Measurements from ENCODE around the gene SNAP23.

DNA sequence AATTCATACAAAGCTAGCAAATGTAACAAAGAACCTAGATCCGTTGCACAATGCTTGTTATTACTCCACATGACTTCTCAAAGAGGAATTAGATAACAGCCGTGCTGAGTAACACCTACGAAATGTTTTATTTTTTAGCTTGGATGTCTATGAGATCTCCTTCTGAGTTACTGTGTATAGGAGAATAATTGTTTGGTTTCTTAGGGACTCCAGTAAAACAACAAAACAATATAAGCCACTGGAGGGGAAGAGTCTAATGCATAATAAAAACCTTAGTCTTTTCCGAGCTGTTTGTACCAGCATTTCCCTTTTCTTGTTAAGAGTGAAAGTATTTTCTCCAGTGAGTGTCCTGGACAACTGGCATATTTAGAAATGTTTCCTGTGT, 15.6 kb downstream of the SNAP23 start:
- no peak for TF ChIP-seq CTCF (IDR thresholded peaks at IDR 0.05)
- no peak for TF ChIP-seq EZH2 (IDR thresholded peaks at IDR 0.05; ENCODE audit: borderline replicate concordance, insufficient read depth, low read depth, low read length, poor library complexity, severe bottlenecking)

Data from B cell (primary cell).